H9 (cell line): Measurements from ENCODE around the gene SMPX. TPM values are rescaled to one million over a fixed set of nuclear protein-coding genes. Genes with fewer than 3 reads are reported as not detected.

Experiments
- DNase-seq: peaks from one replicate; pipeline ENCODE4 v3.0.0-alpha.2; 2017
- H2AFZ ChIP-seq: one replicate; pipeline ENCODE4 v1.6.1; 2013; ENCODE audit warnings: mild to moderate bottlenecking, low read length, control low read depth, moderate library complexity
- H2AK5ac ChIP-seq: 2 replicates; pipeline ENCODE4 v1.6.1; 2013; ENCODE audit warnings: low read length, control low read depth, mixed read lengths; ENCODE audit not compliant: insufficient read length
- H2BK120ac ChIP-seq: one replicate; pipeline ENCODE4 v1.6.1; 2013; ENCODE audit warnings: low read depth, mild to moderate bottlenecking, low read length, control low read depth, inconsistent platforms; ENCODE audit not compliant: poor library complexity, severe bottlenecking
- H2BK12ac ChIP-seq: 2 replicates; pipeline ENCODE4 v1.6.1; 2013; ENCODE audit warnings: low read length, control low read depth, mixed read lengths, low read depth; ENCODE audit not compliant: insufficient read length
- H2BK15ac ChIP-seq: 2 replicates; pipeline ENCODE4 v1.6.1; 2013; ENCODE audit warnings: low read depth, low read length, control low read depth
- H2BK20ac ChIP-seq: one replicate; pipeline ENCODE4 v1.6.1; 2013; ENCODE audit warnings: low read depth, mild to moderate bottlenecking, low read length, control low read depth, inconsistent platforms; ENCODE audit not compliant: poor library complexity, severe bottlenecking
- H2BK5ac ChIP-seq: 2 replicates; pipeline ENCODE4 v1.6.1; 2013; ENCODE audit warnings: low read length, control low read depth, mixed read lengths; ENCODE audit not compliant: insufficient read length
- H3K14ac ChIP-seq: 2 replicates; pipeline ENCODE4 v1.6.1; 2013; ENCODE audit warnings: low read length, control low read depth; ENCODE audit not compliant: insufficient read depth
- H3K18ac ChIP-seq: 2 replicates; pipeline ENCODE4 v1.6.1; 2013; ENCODE audit warnings: low read depth, mild to moderate bottlenecking, mixed read lengths, low read length, control low read depth; ENCODE audit not compliant: insufficient read length
- H3K23ac ChIP-seq: 2 replicates; pipeline ENCODE4 v1.6.1; 2013; ENCODE audit warnings: low read length, control low read depth, mixed read lengths, low read depth; ENCODE audit not compliant: insufficient read length
- H3K23me2 ChIP-seq: 2 replicates; pipeline ENCODE4 v1.6.1; 2013; ENCODE audit warnings: low read depth, mild to moderate bottlenecking, mixed read lengths, low read length, control low read depth; ENCODE audit not compliant: insufficient read length, poor library complexity, severe bottlenecking
- H3K27ac ChIP-seq: 2 replicates; pipeline ENCODE4 v1.5.1; 2013; ENCODE audit warnings: low read length, control low read depth, mixed read lengths, low read depth; ENCODE audit not compliant: insufficient read length
- H3K27me3 ChIP-seq: 2 replicates; pipeline ENCODE4 v1.6.1; 2013; ENCODE audit warnings: low read length, control low read depth, inconsistent platforms; ENCODE audit not compliant: insufficient read depth
- H3K4ac ChIP-seq: 2 replicates; pipeline ENCODE4 v1.6.1; 2013; ENCODE audit warnings: low read depth, mild to moderate bottlenecking, control low read depth, inconsistent platforms, low read length, moderate library complexity
- H3K4me1 ChIP-seq: 2 replicates; pipeline ENCODE4 v1.6.1; 2013; ENCODE audit warnings: low read length, control low read depth, inconsistent platforms; ENCODE audit not compliant: insufficient read depth
- H3K4me2 ChIP-seq: 2 replicates; pipeline ENCODE4 v1.6.1; 2013; ENCODE audit warnings: low read length, control low read depth, mixed read lengths; ENCODE audit not compliant: insufficient read length, insufficient read depth
- H3K56ac ChIP-seq: 2 replicates; pipeline ENCODE4 v1.6.1; 2013; ENCODE audit warnings: low read depth, mild to moderate bottlenecking, mixed read lengths, low read length, control low read depth; ENCODE audit not compliant: insufficient read length
- H3K79me1 ChIP-seq: 2 replicates; pipeline ENCODE4 v1.6.1; 2013; ENCODE audit warnings: low read depth, mild to moderate bottlenecking, moderate library complexity, low read length, control low read depth, inconsistent platforms; ENCODE audit not compliant: insufficient read depth, poor library complexity, severe bottlenecking
- H3K79me2 ChIP-seq: 2 replicates; pipeline ENCODE4 v1.6.1; 2013; ENCODE audit warnings: low read length, control low read depth, inconsistent platforms; ENCODE audit not compliant: insufficient read depth
- H3K9ac ChIP-seq: 2 replicates; pipeline ENCODE4 v1.6.1; 2013; ENCODE audit warnings: low read length, control low read depth, mixed read lengths; ENCODE audit not compliant: insufficient read length; ENCODE audit errors: extremely low read depth
- H3K9me3 ChIP-seq: one replicate; pipeline ENCODE4 v1.6.1; 2013; ENCODE audit warnings: low read depth, low read length, inconsistent platforms; ENCODE audit not compliant: control insufficient read depth
- H3T11ph ChIP-seq: one replicate; pipeline ENCODE4 v1.6.1; 2013; ENCODE audit warnings: mild to moderate bottlenecking, low read length, control low read depth, inconsistent platforms
- H4K20me1 ChIP-seq: one replicate; pipeline ENCODE4 v1.6.1; 2013; ENCODE audit not compliant: control insufficient read depth, insufficient read length, insufficient read depth
- H4K5ac ChIP-seq: 2 replicates; pipeline ENCODE4 v1.6.1; 2013; ENCODE audit warnings: low read depth, mild to moderate bottlenecking, mixed read lengths, low read length, control low read depth; ENCODE audit not compliant: insufficient read length
- H4K8ac ChIP-seq: replicated peaks from 2 replicates; pipeline ENCODE4 v1.6.1; 2013; ENCODE audit warnings: low read length, control low read depth, mixed read lengths, low read depth; ENCODE audit not compliant: insufficient read length
- H4K91ac ChIP-seq: 2 replicates; pipeline ENCODE4 v1.6.1; 2013; ENCODE audit warnings: low read depth, mild to moderate bottlenecking, moderate library complexity, mixed read lengths, low read length, control low read depth; ENCODE audit not compliant: insufficient read length
- H3K27ac Mint-ChIP-seq, 3 experiments: 2 replicates in 2 of 3; 3 replicates in 1 of 3; pipeline ENCODE4 v1.8.0; 2020 to 2021; ENCODE audit warnings: mixed read lengths in 3 of 3, mild to moderate bottlenecking in 1 of 3, moderate library complexity in 1 of 3
- H3K27me3 Mint-ChIP-seq: 2 replicates; pipeline ENCODE4 v1.8.0; 2021; ENCODE audit warnings: low read depth, mild to moderate bottlenecking, moderate library complexity, mixed read lengths
- H3K36me3 Mint-ChIP-seq, 3 experiments: 2 replicates in 2 of 3; 3 replicates in 1 of 3; pipeline ENCODE4 v1.8.0; 2020 to 2021; ENCODE audit warnings: low read depth in 3 of 3, mixed read lengths in 3 of 3; ENCODE audit not compliant: insufficient read depth in 1 of 3
- H3K4me1 Mint-ChIP-seq, 2 experiments: 2 replicates each; pipeline ENCODE4 v1.8.0; 2020; ENCODE audit warnings: mixed read lengths in 2 of 2
- H3K4me3 Mint-ChIP-seq, 2 experiments: 2 replicates in 1 of 2; 3 replicates in 1 of 2; pipeline ENCODE4 v1.8.0; 2020 to 2021; ENCODE audit warnings: mild to moderate bottlenecking in 2 of 2, mixed read lengths in 2 of 2, moderate library complexity in 1 of 2
- H3K9me3 Mint-ChIP-seq, 2 experiments: 2 replicates in 1 of 2; 3 replicates in 1 of 2; pipeline ENCODE4 v1.8.0; 2020; ENCODE audit warnings: mild to moderate bottlenecking in 2 of 2, mixed read lengths in 2 of 2, moderate library complexity in 1 of 2
- WGBS: extraction: QIAGEN DNeasy Blood & Tissue Kit; methylation state at CpG from one replicate; pipeline ENCODE4 v1.1.7; 2013; ENCODE audit warnings: missing lambda C conversion rate, low lambda C conversion rate, mixed read lengths; ENCODE audit not compliant: insufficient read length; ENCODE audit errors: extremely low coverage; 5-methylcytosine and 5-hydroxymethylcytosine counted together
- total RNA-seq: library from RNA; stranded (reverse); gene quantifications from 2 replicates; pipeline ENCODE4 v1.2.1, GENCODE V29; 2021
- TF ChIP-seq, protein P1 (sequence below): fragments of 200-600 bp; sonication (generic); conservative IDR thresholded peaks from 3 replicates; pipeline ENCODE4 v1.8.0; 2021; ENCODE audit warnings: antibody characterized with exemption, mild to moderate bottlenecking

Gene SMPX
- total RNA-seq, 1 experiment from 2014 or later: not detected

DNA sequence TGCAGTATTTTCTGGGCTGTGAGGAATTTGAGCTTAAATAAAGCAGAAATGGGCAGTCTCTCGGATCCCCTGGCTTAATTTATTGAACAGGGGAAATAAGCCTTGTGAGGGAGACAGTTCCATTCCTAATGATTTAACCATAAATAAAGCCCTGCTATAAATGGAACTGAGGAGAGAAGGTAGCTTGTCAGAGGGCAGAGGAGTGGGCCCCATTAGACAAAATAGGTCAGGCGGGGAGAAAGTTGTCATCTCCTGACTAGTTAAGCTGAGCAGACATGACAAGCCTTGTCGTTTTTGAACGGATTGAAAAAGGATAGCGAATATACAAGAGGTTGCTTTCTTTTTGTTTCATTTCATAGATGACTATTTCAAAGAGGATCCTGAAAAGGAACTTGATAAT lies 39.3 kb downstream of the SMPX start:
- Mint-ChIP-seq H3K4me3 (no peak overlapping the region), H3K4me1 (peaks cover 2 to 6% of the 10 kb centered on the region in 2 experiments; a peak in 3 of 4 replicates), H3K9me3 (peaks cover 5 to 36% of the 10 kb centered on the region in 2 experiments; a peak in 4 of 5 replicates), H3K27ac (no peak overlapping the region), H3K36me3 (peaks cover 0 to 4% (median 0%) of the 10 kb centered on the region in 3 experiments; a peak in 2 of 7 replicates), H3K27me3 (no peaks in the 10 kb centered on the region)
- Histone ChIP-seq H3K9me3 (peaks cover 7% of the 10 kb centered on the region), H4K91ac (no peak overlapping the region), H3K4me2 (no peak overlapping the region), H4K20me1 (no peaks in the 10 kb centered on the region), H2AK5ac (no peak overlapping the region), H4K5ac (no peak overlapping the region), H3K9ac (no peak overlapping the region), H3K27ac (no peak overlapping the region), H3K79me2 (no peaks in the 10 kb centered on the region), H4K8ac (no peak overlapping the region), H3T11ph (no peak overlapping the region), H3K79me1 (no peaks in the 10 kb centered on the region), H3K23ac (no peak overlapping the region), H2BK5ac (no peak overlapping the region), H2BK15ac (no peak overlapping the region), H3K27me3 (no peaks in the 10 kb centered on the region), H3K14ac (no peak overlapping the region), H2BK120ac (no peak overlapping the region), H3K4ac (no peak overlapping the region), H2AFZ (no peak overlapping the region), H3K18ac (no peak overlapping the region), H2BK12ac (no peak overlapping the region), H2BK20ac (no peak overlapping the region), H3K56ac (no peak overlapping the region), H3K4me1 (no peaks in the 10 kb centered on the region), H3K23me2 (no peaks in the 10 kb centered on the region)
- TF ChIP-seq, protein P1, sequence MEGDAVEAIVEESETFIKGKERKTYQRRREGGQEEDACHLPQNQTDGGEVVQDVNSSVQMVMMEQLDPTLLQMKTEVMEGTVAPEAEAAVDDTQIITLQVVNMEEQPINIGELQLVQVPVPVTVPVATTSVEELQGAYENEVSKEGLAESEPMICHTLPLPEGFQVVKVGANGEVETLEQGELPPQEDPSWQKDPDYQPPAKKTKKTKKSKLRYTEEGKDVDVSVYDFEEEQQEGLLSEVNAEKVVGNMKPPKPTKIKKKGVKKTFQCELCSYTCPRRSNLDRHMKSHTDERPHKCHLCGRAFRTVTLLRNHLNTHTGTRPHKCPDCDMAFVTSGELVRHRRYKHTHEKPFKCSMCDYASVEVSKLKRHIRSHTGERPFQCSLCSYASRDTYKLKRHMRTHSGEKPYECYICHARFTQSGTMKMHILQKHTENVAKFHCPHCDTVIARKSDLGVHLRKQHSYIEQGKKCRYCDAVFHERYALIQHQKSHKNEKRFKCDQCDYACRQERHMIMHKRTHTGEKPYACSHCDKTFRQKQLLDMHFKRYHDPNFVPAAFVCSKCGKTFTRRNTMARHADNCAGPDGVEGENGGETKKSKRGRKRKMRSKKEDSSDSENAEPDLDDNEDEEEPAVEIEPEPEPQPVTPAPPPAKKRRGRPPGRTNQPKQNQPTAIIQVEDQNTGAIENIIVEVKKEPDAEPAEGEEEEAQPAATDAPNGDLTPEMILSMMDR: no peak
- no peak for DNase-seq
- no CpG with 5 or more reads among the region's 5 CpGs for WGBS
